ENCODE data around the gene PRSS2.

DNA sequence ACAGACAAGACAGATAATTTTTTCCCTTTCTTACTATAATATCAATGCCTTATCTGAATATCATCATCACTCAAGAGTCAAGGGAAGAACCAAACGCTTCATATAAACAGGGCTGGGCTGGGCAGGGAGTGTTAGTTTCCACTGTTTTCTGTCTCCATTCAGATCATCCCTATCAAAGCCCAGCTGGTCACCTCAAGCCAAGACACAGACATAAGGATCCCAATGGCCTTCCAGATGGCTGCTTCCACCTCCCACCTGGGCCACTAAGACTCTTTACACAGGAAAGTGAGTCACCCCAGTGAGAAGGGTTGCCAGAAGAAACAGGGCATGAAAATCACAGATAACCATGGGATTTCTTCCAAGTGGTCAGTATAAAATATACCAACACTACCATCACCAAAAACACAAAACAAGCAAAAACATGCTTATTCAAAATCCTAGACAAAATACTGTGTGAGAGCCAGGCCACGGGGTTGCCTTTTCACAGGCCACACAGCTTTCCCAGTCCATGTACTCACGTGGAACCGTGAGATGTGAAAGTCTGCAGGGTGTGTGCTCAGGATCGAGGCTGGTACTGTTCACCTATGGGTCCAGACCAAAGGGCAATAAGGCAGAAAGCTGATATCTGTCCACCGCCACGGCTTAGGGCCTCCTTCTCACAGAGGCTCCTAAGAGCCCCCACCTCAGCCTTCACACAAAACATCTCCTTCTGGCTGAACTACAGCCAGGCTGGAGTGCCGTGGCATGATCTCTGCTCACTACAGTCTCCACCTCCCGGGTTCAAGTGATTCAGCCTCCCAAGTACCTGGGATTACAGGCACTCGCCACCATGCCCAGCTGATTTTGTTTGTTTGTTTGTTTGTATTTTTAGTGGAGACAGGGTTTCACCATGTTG, 15.8 kb upstream of the PRSS2 start:
- TF ChIP-seq, protein P1, sequence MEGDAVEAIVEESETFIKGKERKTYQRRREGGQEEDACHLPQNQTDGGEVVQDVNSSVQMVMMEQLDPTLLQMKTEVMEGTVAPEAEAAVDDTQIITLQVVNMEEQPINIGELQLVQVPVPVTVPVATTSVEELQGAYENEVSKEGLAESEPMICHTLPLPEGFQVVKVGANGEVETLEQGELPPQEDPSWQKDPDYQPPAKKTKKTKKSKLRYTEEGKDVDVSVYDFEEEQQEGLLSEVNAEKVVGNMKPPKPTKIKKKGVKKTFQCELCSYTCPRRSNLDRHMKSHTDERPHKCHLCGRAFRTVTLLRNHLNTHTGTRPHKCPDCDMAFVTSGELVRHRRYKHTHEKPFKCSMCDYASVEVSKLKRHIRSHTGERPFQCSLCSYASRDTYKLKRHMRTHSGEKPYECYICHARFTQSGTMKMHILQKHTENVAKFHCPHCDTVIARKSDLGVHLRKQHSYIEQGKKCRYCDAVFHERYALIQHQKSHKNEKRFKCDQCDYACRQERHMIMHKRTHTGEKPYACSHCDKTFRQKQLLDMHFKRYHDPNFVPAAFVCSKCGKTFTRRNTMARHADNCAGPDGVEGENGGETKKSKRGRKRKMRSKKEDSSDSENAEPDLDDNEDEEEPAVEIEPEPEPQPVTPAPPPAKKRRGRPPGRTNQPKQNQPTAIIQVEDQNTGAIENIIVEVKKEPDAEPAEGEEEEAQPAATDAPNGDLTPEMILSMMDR (IDR thresholded peaks at IDR 0.05; ENCODE audit: low read depth, low read length), result no peak
- TF ChIP-seq EZH2phosphoT487 (IDR thresholded peaks at IDR 0.05; ENCODE audit: low read depth), result no peak

Measured in OCI-LY3 (cell line).